T-helper 1 cell treated with Interleukin-12 subunit alpha and Interleukin-12 subunit beta and Interleukin-4 antibody, amounts not matched to agents 30 μg/mL and 1 μg/mL, for 36 hours (primary cell): ENCODE data around the gene HCFC1.

Source experiments
- H3K27ac Mint-ChIP-seq: one replicate; pipeline ENCODE4 v1.8.0; 2021; ENCODE audit warnings: mild to moderate bottlenecking, mixed read lengths
- H3K27me3 Mint-ChIP-seq: one replicate; pipeline ENCODE4 v1.8.0; 2021; ENCODE audit warnings: low read depth, mixed read lengths
- H3K36me3 Mint-ChIP-seq: one replicate; pipeline ENCODE4 v1.8.0; 2021; ENCODE audit warnings: low read depth, mixed read lengths
- H3K4me1 Mint-ChIP-seq: one replicate; pipeline ENCODE4 v1.8.0; 2021; ENCODE audit warnings: low read depth, mixed read lengths
- H3K4me3 Mint-ChIP-seq: one replicate; pipeline ENCODE4 v1.8.0; 2021; ENCODE audit warnings: mild to moderate bottlenecking, moderate library complexity, mixed read lengths
- H3K9me3 Mint-ChIP-seq: one replicate; pipeline ENCODE4 v1.8.0; 2021; ENCODE audit warnings: mixed read lengths

HCFC1 gene

DNA sequence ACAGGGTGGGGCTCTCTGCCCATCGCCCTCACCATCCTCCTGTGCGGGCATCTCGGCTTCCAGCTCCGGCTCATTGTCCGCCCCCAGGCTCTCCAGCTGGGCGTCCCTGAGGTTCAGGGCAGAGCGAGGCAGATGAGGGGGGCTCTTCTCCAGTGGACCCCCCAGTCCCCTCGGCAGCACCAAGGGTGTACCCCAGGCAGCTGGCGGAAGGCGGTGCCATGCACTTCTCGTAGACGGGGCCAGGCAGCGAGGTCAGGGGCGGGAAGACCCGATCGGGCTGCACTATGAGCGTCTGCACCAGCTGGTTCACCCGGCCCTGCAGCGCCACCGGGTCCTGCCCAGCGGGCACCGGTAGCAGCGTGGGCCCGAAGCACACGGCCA lies 61.6 kb downstream of the HCFC1 start:
- no peaks in the 10 kb centered on the region for H3K9me3 Mint-ChIP-seq
- H3K36me3 Mint-ChIP-seq = peaks cover 9% of the 10 kb centered on the region
- H3K4me1 Mint-ChIP-seq = peaks cover 6% of the 10 kb centered on the region
- H3K27ac Mint-ChIP-seq = no peak overlapping the region
- no peak overlapping the region for H3K4me3 Mint-ChIP-seq
- no peaks in the 10 kb centered on the region for H3K27me3 Mint-ChIP-seq

DNA sequence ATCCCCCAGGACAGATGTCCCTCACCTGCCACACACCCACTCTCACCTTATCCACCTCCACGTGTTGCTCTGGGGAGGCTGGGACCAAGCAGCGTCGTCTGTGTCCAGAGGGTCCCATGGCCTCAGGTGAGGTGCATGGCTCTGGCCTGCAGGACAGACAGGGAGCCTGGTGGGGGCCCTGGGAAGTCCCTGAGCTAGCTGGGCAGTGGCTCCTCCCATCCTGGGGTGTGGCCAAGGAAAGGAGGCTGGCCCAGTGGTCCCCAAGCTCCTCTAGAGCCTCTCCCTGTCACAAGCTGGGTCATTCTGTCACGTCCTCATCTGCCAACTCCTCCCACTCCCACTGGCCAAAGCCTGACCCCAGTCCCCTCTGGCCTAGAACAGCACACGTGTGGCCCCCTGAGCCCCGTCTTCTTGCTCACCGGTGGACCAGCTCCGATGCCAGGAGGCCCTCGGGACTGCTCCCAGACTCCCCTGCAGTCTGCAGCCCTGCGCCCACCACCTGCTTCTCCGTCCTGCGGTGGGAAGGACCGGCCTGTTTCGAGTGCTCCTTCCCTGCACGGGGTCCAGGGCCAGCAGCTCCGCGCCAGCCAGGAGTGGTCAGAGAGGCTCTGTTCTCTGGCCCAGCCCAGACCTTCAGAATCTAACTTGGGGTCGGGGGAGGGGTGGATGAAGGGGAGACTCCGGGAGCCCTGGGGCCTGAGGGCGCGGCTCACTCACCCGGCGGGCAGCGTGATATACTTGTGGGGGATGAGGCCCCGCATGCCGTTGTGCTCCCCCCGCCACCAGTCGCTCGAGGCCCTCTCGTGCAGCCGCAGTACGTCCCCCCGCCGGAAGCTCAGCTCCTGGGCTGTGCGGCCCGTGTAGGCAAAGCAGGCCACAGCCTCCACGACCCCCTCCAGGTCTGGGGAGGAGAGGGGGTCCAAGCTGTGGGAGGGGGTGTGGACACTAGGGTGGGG lies 62.3 kb downstream of the HCFC1 start:
- Mint-ChIP-seq H3K27me3 (no peaks in the 10 kb centered on the region), H3K4me3 (no peak overlapping the region), H3K36me3 (peaks cover 9% of the 10 kb centered on the region), H3K9me3 (no peaks in the 10 kb centered on the region), H3K27ac (no peak overlapping the region), H3K4me1 (peaks cover 8% of the 10 kb centered on the region)

DNA sequence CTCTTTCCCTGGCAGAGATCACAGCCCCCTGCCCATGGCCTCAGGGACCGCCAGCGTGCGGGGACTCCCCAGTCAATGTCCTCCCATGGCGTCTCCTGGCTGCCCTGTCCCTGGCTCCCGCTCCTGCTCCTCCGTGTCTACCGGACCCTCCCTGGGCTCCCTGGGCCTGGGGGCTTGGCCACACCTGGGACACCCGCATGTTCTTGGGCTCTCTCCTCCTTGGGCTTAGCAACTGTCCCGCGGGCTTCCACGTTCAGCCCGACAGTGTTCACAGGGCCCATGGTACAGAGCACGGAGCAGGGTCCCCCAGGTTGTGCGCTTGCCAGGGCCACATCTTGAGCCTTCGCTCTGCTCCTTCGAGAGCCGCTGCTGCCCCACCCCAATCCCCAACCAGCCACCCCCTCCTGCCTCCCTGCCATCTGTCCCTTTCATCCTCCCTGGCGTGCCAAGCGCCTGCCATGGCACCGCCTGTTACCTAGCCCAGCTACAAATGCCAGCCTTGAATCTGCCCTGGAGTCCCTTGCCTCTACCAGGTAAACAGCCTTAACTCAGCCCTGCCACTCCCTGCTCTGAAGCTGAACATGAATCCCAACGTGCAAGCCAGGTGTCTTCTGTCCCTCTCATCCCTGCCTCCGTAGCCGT lies 63.3 kb downstream of the HCFC1 start:
- no peaks in the 10 kb centered on the region for H3K27me3 Mint-ChIP-seq
- no peak overlapping the region for H3K27ac Mint-ChIP-seq
- no peak overlapping the region for H3K4me3 Mint-ChIP-seq
- no peaks in the 10 kb centered on the region for H3K9me3 Mint-ChIP-seq
- peaks cover 9% of the 10 kb centered on the region for H3K36me3 Mint-ChIP-seq
- peaks cover 14% of the 10 kb centered on the region for H3K4me1 Mint-ChIP-seq

DNA sequence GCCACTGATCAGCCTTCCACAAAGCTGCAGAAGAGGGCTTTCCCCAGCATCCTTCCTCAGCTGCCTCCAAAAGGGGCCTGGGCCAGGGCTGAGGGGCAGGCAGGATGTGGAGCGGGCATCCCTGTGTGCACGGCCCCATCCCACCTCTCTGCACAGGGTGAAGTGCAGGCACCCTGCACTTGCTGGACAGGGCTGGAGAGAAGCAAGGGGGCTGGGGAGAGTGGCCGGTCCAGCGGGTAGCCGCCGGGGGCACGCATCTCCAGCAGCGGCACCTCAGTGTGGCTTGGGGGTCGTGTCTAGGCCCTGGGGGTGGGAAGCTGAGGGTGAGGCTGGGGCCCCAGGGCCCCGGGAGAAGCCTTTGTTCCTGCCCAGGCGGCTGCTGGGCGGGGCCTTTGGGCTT lies 64.2 kb downstream of the HCFC1 start:
- Mint-ChIP-seq H3K4me3 (no peak overlapping the region), H3K4me1 (peaks cover 18% of the 10 kb centered on the region), H3K9me3 (no peaks in the 10 kb centered on the region), H3K27ac (no peak overlapping the region), H3K36me3 (peaks cover 9% of the 10 kb centered on the region), H3K27me3 (no peaks in the 10 kb centered on the region)

DNA sequence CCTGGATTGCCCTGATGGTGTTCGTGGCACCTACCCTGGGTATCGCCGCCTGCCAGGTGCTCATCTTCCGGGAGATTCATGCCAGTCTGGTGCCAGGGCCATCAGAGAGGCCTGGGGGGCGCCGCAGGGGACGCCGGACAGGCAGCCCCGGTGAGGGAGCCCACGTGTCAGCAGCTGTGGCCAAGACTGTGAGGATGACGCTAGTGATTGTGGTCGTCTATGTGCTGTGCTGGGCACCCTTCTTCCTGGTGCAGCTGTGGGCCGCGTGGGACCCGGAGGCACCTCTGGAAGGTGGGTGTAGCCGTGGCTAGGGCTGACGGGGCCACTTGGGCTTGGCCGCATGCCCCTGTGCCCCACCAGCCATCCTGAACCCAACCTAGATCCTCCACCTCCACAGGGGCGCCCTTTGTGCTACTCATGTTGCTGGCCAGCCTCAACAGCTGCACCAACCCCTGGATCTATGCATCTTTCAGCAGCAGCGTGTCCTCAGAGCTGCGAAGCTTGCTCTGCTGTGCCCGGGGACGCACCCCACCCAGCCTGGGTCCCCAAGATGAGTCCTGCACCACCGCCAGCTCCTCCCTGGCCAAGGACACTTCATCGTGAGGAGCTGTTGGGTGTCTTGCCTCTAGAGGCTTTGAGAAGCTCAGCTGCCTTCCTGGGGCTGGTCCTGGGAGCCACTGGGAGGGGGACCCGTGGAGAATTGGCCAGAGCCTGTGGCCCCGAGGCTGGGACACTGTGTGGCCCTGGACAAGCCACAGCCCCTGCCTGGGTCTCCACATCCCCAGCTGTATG lies 65.3 kb downstream of the HCFC1 start:
- Mint-ChIP-seq H3K4me1 (peaks cover 20% of the 10 kb centered on the region), H3K4me3 (no peak overlapping the region), H3K27ac (no peak overlapping the region), H3K27me3 (no peaks in the 10 kb centered on the region), H3K9me3 (no peaks in the 10 kb centered on the region), H3K36me3 (peaks cover 5% of the 10 kb centered on the region)

DNA sequence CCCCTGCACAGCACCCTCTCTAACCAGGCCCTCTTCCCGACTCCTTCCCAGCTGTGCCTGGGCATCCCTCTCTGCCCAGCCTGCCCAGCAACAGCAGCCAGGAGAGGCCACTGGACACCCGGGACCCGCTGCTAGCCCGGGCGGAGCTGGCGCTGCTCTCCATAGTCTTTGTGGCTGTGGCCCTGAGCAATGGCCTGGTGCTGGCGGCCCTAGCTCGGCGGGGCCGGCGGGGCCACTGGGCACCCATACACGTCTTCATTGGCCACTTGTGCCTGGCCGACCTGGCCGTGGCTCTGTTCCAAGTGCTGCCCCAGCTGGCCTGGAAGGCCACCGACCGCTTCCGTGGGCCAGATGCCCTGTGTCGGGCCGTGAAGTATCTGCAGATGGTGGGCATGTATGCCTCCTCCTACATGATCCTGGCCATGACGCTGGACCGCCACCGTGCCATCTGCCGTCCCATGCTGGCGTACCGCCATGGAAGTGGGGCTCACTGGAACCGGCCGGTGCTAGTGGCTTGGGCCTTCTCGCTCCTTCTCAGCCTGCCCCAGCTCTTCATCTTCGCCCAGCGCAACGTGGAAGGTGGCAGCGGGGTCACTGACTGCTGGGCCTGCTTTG lies 66.0 kb downstream of the HCFC1 start:
- peaks cover 3% of the 10 kb centered on the region for H3K36me3 Mint-ChIP-seq
- no peaks in the 10 kb centered on the region for H3K9me3 Mint-ChIP-seq
- no peak overlapping the region for H3K4me3 Mint-ChIP-seq
- no peaks in the 10 kb centered on the region for H3K27me3 Mint-ChIP-seq
- H3K4me1 Mint-ChIP-seq = peaks cover 26% of the 10 kb centered on the region
- H3K27ac Mint-ChIP-seq = no peak overlapping the region

DNA sequence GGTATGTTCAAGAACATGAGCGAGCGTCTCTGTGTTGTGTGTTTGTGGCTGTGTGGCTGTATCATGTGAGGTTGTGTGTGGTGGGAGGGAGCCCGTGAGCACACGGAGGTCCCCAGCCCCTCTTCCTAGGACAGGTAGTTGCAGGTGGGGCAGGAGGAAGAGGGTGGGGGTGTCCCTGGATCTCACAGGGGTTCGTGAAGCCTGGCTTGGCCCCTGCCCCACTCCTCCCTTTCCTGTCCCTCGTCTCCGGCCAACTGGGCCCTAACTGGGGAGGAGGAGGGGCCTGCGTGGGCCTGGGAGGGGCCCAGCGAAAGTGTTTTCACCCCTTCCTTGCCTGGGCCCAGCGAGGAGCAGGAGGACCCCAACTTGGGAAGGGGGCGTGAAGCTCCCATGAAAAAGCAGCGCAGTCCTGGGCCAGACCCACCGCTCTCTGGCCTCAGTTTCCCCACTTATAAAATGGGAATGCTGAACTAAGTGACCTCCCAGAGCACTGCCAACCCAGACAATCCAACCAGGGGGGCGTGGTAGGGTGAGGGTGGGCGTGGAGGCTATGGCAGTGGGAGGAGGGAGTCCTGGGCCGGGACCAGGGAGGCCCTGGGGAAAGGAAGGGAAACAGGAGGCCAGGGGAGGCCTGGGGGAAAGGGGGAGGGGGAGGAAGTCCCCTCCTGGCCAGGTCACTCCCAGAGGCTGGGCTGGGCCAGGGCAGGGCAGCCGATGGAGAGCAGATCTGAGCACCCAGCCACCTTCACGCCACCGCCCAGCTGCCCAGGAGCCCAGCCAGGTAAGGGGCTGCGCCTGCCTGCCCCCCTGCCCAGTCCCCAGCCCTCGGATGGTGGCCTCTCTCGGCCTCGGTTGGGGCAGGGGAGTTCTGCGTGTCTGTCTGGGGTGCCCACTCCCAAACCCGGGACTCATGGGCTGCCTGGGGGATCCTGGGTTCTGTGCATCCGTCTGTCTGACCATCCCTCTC lies 67.3 kb downstream of the HCFC1 start, which contains the start of gene AVPR2:
Gene AVPR2 (plus strand): TSS at position 683 of the 967 bp plus-strand sequence. CDS start 473 bp downstream, outside the sequence.
- Mint-ChIP-seq H3K36me3 (peaks cover 3% of the 10 kb centered on the region), H3K4me1 (peaks cover 28% of the 10 kb centered on the region), H3K4me3 (peak within 1 kb of the TSS; percentile 44), H3K27me3 (no peaks in the 10 kb centered on the region), H3K27ac (peak within 1 kb of the TSS; percentile 68), H3K9me3 (no peaks in the 10 kb centered on the region)

DNA sequence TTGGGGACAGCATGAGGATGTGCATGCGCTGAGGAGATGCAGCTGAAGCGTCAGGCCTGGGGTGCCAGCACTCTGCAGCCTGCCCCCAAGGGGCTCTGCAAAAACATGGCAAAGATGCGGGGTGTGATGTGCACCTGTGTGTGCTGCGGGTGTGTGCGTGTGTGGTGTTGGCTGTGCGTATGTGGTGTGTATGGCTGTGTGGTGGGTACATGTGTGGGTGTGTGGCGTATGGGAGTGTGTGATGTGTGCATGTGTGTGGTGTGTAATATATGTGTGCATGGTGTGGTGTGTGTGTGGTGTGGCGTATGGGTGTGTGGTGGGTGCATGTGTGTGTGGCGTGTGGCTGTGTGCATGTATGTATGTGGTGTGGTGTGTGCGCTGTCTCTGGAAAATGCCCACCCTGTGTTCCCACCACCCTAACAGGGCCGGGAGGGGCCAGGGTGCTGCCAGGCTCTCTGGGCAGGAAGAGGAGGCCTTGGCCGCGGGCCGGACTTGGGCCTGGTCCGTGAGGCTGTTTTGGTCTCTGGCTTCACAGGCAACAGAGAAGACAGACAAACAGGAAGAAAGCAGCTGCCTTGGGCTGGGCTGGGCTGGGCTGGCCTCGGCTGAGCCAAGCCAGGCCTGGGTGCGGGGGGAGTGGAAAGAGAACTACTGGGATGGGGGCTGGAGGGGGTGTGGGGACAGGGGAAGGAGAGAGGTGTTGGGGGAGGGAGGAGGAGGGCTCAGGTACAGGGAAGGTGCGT lies 68.2 kb downstream of the HCFC1 start:
- no peaks in the 10 kb centered on the region for H3K9me3 Mint-ChIP-seq
- peaks cover 28% of the 10 kb centered on the region for H3K4me1 Mint-ChIP-seq
- H3K27ac Mint-ChIP-seq = peak overlapping the region; percentile 68
- peaks cover under 1% of the 10 kb centered on the region for H3K36me3 Mint-ChIP-seq
- H3K27me3 Mint-ChIP-seq = no peaks in the 10 kb centered on the region
- peak overlapping the region; percentile 44 for H3K4me3 Mint-ChIP-seq

DNA sequence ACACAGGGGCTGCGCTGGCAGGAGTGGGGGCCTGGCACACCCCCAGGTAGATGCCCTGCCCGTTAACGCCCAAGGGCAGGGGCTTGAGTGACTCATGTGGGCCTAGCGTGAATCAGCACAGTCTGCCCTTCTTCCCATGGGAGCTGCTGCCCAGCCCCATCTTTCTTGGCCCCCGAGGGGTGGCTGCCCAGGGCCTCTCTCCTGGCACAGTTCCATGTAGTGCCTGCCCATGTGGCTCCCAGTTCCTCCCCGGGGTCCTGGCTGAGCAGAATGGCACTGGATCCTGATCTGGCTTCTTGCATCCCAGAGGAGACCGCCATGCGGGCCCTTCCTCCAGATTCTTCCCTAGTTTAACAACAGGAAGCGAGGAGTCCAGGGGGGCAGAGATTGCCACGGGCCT lies 69.2 kb downstream of the HCFC1 start:
- no peak overlapping the region for H3K27ac Mint-ChIP-seq
- H3K27me3 Mint-ChIP-seq = peaks cover 4% of the 10 kb centered on the region
- H3K4me1 Mint-ChIP-seq = peaks cover 28% of the 10 kb centered on the region
- no peaks in the 10 kb centered on the region for H3K9me3 Mint-ChIP-seq
- H3K36me3 Mint-ChIP-seq = peaks cover 3% of the 10 kb centered on the region
- no peak overlapping the region for H3K4me3 Mint-ChIP-seq

DNA sequence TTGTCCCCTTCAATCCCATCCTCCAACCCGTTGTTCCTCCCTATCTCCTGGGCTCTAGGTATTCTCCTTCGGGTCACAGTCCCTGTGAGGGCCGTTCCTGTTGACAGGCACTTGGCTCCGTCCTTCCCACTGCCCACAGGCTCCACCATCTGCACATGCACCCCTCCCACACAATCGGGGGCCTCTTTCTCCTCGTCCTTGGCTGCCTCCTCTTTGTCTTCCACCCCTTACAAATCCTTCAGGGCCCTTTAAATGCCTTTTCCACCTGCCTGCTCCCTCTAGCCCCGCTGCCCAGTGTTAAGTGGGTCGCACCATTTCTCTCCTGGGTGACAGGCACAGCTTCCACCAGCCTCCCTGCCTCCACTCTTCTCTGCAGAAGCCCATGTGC lies 69.9 kb downstream of the HCFC1 start:
- Mint-ChIP-seq H3K4me3 (no peak overlapping the region), H3K36me3 (peaks cover 3% of the 10 kb centered on the region), H3K27ac (peak overlapping the region; percentile 42), H3K4me1 (peaks cover 28% of the 10 kb centered on the region), H3K9me3 (no peaks in the 10 kb centered on the region), H3K27me3 (peaks cover 4% of the 10 kb centered on the region)

DNA sequence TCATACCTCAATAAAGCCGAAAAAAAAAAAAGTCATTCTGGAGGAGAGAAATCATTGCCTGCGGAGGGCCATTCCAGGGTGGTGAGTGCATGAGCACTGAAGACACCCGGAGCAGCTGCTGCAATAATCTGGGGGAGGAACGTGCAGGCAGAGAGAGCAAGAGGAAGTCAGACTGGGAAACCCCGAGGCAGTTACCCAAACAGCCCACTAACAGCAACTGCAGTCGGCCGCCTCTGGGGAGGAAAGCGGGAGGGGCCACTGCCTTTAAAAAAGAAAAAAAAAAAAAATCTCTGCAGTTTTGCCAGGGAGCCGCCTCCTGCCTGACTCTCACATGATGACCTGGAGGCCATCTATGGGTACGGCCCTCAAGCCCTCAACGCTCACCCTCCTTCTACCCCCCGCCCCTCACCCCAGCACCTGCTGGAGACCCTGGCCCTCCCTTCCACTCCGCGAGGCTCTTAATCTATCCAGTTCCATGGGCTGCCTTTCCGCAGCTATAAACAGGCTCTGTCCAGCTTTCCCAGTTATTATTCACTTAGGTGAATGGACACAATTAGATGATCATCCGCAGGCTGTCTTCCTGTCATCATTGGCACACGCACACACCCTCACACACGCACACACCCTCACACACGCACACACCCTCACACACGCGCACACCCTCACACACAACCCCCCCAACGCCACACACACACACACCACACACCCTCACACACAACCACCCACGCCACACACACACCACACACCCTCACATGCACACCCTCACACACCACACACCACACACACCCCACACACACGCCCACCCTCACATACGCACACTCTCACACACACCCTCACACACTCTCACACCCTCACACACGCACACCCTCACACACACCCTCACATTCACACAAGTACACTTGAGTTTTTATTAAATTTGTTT lies 70.5 kb downstream of the HCFC1 start:
- Mint-ChIP-seq H3K27ac (peak overlapping the region; percentile 67), H3K36me3 (peaks cover 3% of the 10 kb centered on the region)

DNA sequence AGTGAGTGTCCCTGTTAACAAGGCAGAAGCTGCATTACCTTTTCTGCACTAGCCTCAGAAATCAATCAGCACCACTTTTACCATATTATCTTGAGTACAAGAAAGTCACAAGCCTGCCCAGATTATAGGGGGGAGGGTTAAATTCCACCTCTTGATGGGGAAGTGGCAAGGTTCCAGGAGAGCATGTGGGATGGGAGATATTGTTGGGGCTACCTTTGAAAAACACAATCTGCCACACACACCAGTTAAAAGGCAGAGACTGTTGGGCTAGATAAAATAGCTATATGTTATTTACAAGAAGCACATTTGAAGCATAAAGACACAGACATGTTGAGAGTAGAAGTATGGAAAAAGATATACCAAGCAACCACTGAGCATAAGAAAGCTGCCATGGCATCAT lies 73.7 kb downstream of the HCFC1 start:
- H3K36me3 Mint-ChIP-seq = peaks cover 3% of the 10 kb centered on the region
- H3K9me3 Mint-ChIP-seq = no peaks in the 10 kb centered on the region
- peaks cover 17% of the 10 kb centered on the region for H3K4me1 Mint-ChIP-seq
- no peak overlapping the region for H3K4me3 Mint-ChIP-seq
- no peak overlapping the region for H3K27ac Mint-ChIP-seq
- peaks cover 13% of the 10 kb centered on the region for H3K27me3 Mint-ChIP-seq

More for the DNA sequence above, 70.5 kb downstream of the HCFC1 start:
- H3K27me3 Mint-ChIP-seq = peaks cover 4% of the 10 kb centered on the region
- peak overlapping the region; percentile 51 for H3K4me3 Mint-ChIP-seq
- H3K4me1 Mint-ChIP-seq = peaks cover 28% of the 10 kb centered on the region
- no peaks in the 10 kb centered on the region for H3K9me3 Mint-ChIP-seq
